ENCODE results near the gene LALBA.

LALBA gene

DNA sequence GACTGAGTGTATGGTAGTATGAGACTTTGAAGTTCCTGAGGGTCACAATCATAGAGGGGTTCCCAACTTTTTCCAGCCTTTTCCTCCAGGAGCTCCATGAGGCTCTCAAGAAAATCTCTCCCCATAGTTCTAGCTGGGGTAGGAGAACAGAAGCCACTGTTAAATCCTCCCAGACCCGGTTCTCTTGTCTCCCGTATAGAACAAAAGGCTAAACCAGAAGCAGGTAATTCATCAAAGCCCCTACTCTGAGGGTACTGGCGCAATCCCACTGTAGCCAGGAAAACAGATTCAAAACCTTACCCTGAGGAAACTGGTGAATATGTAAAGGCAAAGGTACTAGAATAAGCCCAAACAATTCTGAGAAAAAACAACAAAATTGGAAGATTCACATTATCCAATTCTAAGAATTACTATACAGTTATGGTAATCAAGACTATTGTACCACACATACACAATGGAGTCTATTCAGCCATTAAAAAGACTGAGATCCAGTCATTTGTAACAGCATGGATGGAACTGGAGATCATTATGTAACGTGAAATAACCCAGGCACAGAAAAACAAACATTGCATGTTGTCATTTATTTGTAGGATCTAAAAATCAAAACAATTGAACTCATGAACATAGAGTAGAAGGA, 23.9 kb downstream of the LALBA start:
- TF ChIP-seq GATA2 (IDR thresholded peaks at IDR 0.05; ENCODE audit: low read depth, low read length) (no peak), GATA3 (IDR thresholded peaks at IDR 0.05; ENCODE audit: low read depth, low read length) (no peak)

DNA sequence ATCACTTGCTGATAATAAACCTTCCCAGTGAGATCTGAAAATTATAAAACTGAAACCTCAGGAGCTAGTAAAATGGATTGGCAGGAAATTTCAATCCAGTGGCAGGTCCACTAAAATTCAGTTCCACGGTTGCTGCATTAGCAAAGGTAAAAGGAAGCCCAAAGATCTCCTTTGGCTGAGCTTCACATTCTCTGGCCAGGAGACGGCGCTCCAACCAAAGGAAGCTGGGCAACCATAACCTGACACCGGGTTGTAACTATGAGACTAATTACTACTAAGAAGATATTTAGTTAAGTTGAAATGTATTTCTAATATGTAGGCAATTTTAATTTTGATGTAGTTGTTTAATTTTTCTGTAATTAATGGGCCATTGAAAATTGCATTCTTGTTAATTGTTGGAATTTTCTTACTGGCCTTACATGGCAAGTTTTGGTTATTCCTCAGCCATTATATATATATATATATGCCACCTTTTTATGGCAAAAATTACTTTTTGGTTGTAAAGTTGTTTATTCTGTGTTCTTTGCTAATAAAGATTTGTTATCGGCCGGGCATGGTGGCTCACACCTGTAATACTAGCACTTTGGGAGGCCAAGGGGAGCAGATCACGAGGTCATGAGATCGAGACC, 27.4 kb downstream of the LALBA start:
- TF ChIP-seq GATA2 (IDR thresholded peaks at IDR 0.05; ENCODE audit: low read depth, low read length): no peak
- TF ChIP-seq GATA3 (IDR thresholded peaks at IDR 0.05; ENCODE audit: low read depth, low read length): no peak

- TF ChIP-seq GATA3 (IDR thresholded peaks at IDR 0.05; ENCODE audit: low read depth, low read length): no peak
- no peak for TF ChIP-seq GATA2 (IDR thresholded peaks at IDR 0.05; ENCODE audit: low read depth, low read length)
Measured at GRCh38 chr12:48536602-48537001, 33.2 kb downstream of the LALBA start.

DNA sequence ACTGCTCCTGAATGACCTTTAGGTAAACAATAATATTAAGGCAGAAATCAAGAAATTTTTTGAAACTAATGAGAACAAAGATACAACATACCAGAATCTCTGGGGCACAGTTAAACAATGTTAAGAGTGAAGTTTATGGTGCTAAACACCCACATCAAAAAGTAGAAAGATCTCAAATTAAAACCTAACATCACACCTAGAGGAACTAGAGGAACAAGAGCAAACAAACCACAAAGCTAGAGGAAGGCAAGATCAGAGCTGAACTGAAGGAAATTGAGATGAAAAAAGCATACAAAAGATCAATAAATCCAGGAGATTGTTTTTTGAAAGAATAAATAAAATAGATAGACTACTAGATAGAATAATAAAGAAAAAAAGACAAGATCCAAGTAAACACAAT, 37.2 kb downstream of the LALBA start:
- no peak for TF ChIP-seq GATA3 (IDR thresholded peaks at IDR 0.05; ENCODE audit: low read depth, low read length)
- no peak for TF ChIP-seq GATA2 (IDR thresholded peaks at IDR 0.05; ENCODE audit: low read depth, low read length)

- TF ChIP-seq GATA2 (IDR thresholded peaks at IDR 0.05; ENCODE audit: low read depth, low read length): no peak
- TF ChIP-seq GATA3 (IDR thresholded peaks at IDR 0.05; ENCODE audit: low read depth, low read length): no peak
Measured at GRCh38 chr12:48527891-48528670, 41.8 kb downstream of the LALBA start.

GRCh38 chr12:48525332-48525731, 44.5 kb downstream of the LALBA start, which contains the start of gene OR8S1:
Gene OR8S1, plus strand, starts transcription at chr12:48525632. Its CDS starts 0 bp downstream, at chr12:48525632.
- TF ChIP-seq GATA3 (IDR thresholded peaks at IDR 0.05; ENCODE audit: low read depth, low read length): no peak
- no peak for TF ChIP-seq GATA2 (IDR thresholded peaks at IDR 0.05; ENCODE audit: low read depth, low read length)
